Esophagus muscularis mucosa (tissue), 4 donors: Measurements from ENCODE around the gene DHRS7C. TPM values are rescaled to one million over a fixed set of nuclear protein-coding genes. Genes with fewer than 3 reads are reported as not detected.
"Not testable (repeated sequence)": the region's sequence is repeated elsewhere in the genome, so short reads cannot be mapped to it uniquely, and the experiment has no call there.

Experiments used
- DNase-seq: peaks from one replicate; pipeline ENCODE4 v3.0.0-alpha.2; 2017; ENCODE audit errors: extremely low spot score
- H3K27ac ChIP-seq, 4 donors: fragments of 200-600 bp; sonication (generic); replicated peaks in 1 of 4; 1 replicate in 3 of 4; 2 replicates in 1 of 4; pipeline ENCODE4 v1.5.1; 2016 to 2019; ENCODE audit warnings: mild to moderate bottlenecking in 1 of 4
- H3K27me3 ChIP-seq, 4 donors: fragments of 200-600 bp; sonication (generic); one replicate each; pipeline versions ENCODE4 v1.5.1 to v1.6.0; 2016 to 2019
- H3K36me3 ChIP-seq, 4 donors: fragments of 200-600 bp; sonication (generic); one replicate each; pipeline ENCODE4 v1.5.1; 2016 to 2019
- H3K4me1 ChIP-seq, 4 donors: fragments of 200-600 bp; sonication (generic); one replicate each; pipeline ENCODE4 v1.5.1; 2016 to 2019
- H3K4me3 ChIP-seq, 4 donors: fragments of 200-600 bp; sonication (generic); 1 replicate in 2 of 4; 2 replicates in 2 of 4; pipeline ENCODE4 v1.5.1; 2016 to 2019; ENCODE audit warnings: mild to moderate bottlenecking in 4 of 4, moderate library complexity in 1 of 4
- H3K9me3 ChIP-seq, 4 donors: fragments of 200-600 bp; sonication (generic); 1 replicate in 3 of 4; 2 replicates in 1 of 4; pipeline ENCODE4 v1.5.1; 2016 to 2019
- CTCF ChIP-seq, 3 experiments: fragments of 200-600 bp in 2 of 3; fragments of 450-650 bp in 1 of 3; sonication (generic) in 2 of 3; IDR thresholded peaks; one replicate each; pipeline ENCODE4 v1.5.1; 2017 to 2019; ENCODE audit warnings: antibody characterized with exemption in 3 of 3, mild to moderate bottlenecking in 2 of 3, moderate library complexity in 1 of 3
- EP300 ChIP-seq: sonication (generic); formaldehyde crosslinking; IDR thresholded peaks from one replicate; pipeline ENCODE4 v1.6.1; 2017; ENCODE audit warnings: antibody characterized with exemption
- POLR2A ChIP-seq: fragments of 450-650 bp; IDR thresholded peaks from one replicate; pipeline ENCODE4 v1.6.1; 2017; ENCODE audit warnings: antibody characterized with exemption, moderate library complexity, mild to moderate bottlenecking, low read depth
- POLR2AphosphoS5 ChIP-seq, 2 donors: sonication (generic); formaldehyde crosslinking; IDR thresholded peaks; one replicate each; pipeline ENCODE4 v1.6.1; 2017; ENCODE audit warnings: antibody characterized with exemption in 2 of 2
- WGBS: methylation state at CpG from one replicate; pipeline ENCODE4 v1.1.5; 2018; 5-methylcytosine and 5-hydroxymethylcytosine counted together
- intact Hi-C: fragments of 100-400 bp; cut with DNase I; formaldehyde crosslinking; loops from one replicate; pipeline ENCODE4 v1.15.1; 2023
- total RNA-seq, 4 donors: library from RNA; depleted of rRNA; stranded (reverse); fragments of >200 nt; gene quantifications; one replicate each; pipeline versions ENCODE4 v1.1.0 to v1.2.1, GENCODE V29; 2016

DHRS7C gene
- total RNA-seq, 4 donors from 2014 or later: not detected

DNA sequence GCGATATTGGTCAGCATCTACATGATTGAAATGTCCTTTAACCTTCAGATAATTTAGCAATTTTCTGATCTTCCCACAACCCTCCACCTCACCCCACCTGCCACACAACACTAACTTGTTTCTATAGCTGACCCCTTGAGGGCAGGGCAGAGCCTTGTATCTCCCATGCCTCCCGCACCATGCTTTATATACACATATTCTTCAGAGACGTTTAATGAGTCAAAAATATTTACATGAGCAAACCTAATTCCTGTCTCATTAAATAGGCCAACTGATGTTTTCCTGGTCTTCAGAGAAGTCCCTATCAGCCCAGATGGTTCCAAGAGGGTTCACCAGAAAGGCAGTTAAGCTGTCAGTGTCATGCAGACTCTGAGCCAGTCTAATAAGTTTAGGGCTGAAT lies 6.6 kb upstream of the DHRS7C start:
- 77% methylated on average over 3 of the region's 3 CpGs for WGBS
- intact Hi-C loops: no loop called here
- Histone ChIP-seq H3K27me3 (no peaks in the 10 kb centered on the region), H3K9me3 (no peaks in the 10 kb centered on the region), H3K4me1 (no peaks in the 10 kb centered on the region), H3K27ac (no peak overlapping the region), H3K4me3 (no peak overlapping the region), H3K36me3 (no peaks in the 10 kb centered on the region)
- DNase-seq: no peak
- TF ChIP-seq POLR2A (no peak), EP300 (no peak), CTCF (IDR thresholded peaks at IDR 0.05) (no peak), POLR2AphosphoS5 (IDR thresholded peaks at IDR 0.05) (no peak)

GRCh38 chr17:9792181-9792840 lies 919 bp upstream of the DHRS7C start:
- intact Hi-C loops: no loop called here
- Histone ChIP-seq H3K9me3 (no peaks in the 10 kb centered on the region), H3K36me3 (no peaks in the 10 kb centered on the region), H3K4me1 (peaks cover 10 to 18% (median 16%) of the 10 kb centered on the region in 4 donors), H3K4me3 (no peak overlapping the region), H3K27me3 (no peaks in the 10 kb centered on the region), H3K27ac (no peak overlapping the region)
- DNase-seq: no peak
- WGBS: 92% methylated on average over 15 of the region's 15 CpGs
- TF ChIP-seq EP300 (no peak), CTCF (IDR thresholded peaks at IDR 0.05) (no peak), POLR2A (no peak), POLR2AphosphoS5 (IDR thresholded peaks at IDR 0.05) (no peak)

- no peak for DNase-seq
- TF ChIP-seq CTCF (IDR thresholded peaks at IDR 0.05) (no peak), POLR2A (no peak), EP300 (no peak), POLR2AphosphoS5 (IDR thresholded peaks at IDR 0.05) (no peak)
- WGBS: 85% methylated on average over 4 of the region's 4 CpGs
- Histone ChIP-seq H3K4me3 (no peak overlapping the region), H3K27ac (no peak overlapping the region), H3K36me3 (no peaks in the 10 kb centered on the region), H3K9me3 (no peaks in the 10 kb centered on the region), H3K27me3 (no peaks in the 10 kb centered on the region), H3K4me1 (peaks cover 10 to 18% (median 16%) of the 10 kb centered on the region in 4 donors)
- intact Hi-C loops: no loop called here
Measured at GRCh38 chr17:9790316-9790715, 1.1 kb downstream of the DHRS7C start.

GRCh38 chr17:9788601-9789000 lies 2.8 kb downstream of the DHRS7C start:
- H3K9me3 ChIP-seq: no peaks in the 10 kb centered on the region
- intact Hi-C loops: no loop called here
- H3K27me3 ChIP-seq: no peaks in the 10 kb centered on the region
- TF ChIP-seq CTCF (IDR thresholded peaks at IDR 0.05): no peak
- TF ChIP-seq EP300: no peak
- TF ChIP-seq POLR2A: no peak
- 83% methylated on average over 8 of the region's 8 CpGs for WGBS
- no peak for DNase-seq
- H3K4me1 ChIP-seq: peaks cover 10 to 18% (median 16%) of the 10 kb centered on the region in 4 donors
- no peak overlapping the region for H3K4me3 ChIP-seq
- no peak overlapping the region for H3K27ac ChIP-seq
- no peaks in the 10 kb centered on the region for H3K36me3 ChIP-seq

GRCh38 chr17:9784544-9784943 lies 6.8 kb downstream of the DHRS7C start:
- Histone ChIP-seq H3K36me3 (no peaks in the 10 kb centered on the region), H3K27ac (no peak overlapping the region), H3K27me3 (peaks cover 0 to 5% (median 0%) of the 10 kb centered on the region in 4 donors), H3K4me3 (no peak overlapping the region), H3K9me3 (no peaks in the 10 kb centered on the region), H3K4me1 (no peaks in the 10 kb centered on the region)
- no peak for DNase-seq
- TF ChIP-seq POLR2AphosphoS5 (IDR thresholded peaks at IDR 0.05) (no peak), EP300 (no peak), CTCF (IDR thresholded peaks at IDR 0.05) (no peak), POLR2A (no peak)
- WGBS: 97% methylated on average over 2 of the region's 2 CpGs
- intact Hi-C loops: no loop called here

DNA sequence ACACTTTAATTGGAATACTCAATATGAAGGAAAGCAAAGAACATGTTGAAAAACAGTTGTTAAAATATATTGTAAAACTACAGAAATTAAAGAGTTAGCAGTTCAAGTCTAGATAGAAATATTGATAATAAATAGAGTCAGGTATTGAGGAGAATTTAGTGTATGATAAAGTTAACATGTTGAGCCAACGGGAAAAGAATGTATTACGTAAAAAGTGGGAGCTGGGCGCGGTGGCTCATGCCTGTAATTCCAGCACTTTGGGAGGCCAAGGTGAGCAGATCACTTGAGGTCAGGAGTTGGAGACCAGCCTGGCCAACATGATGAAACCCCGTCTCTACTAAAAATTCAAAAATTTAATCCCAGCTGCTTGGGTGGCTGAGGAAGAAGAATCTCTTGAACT lies 7.9 kb downstream of the DHRS7C start:
- H3K27ac ChIP-seq, H3K27me3 ChIP-seq, H3K4me1 ChIP-seq, H3K9me3 ChIP-seq, H3K4me3 ChIP-seq, intact Hi-C loops, H3K36me3 ChIP-seq, DNase-seq: not testable (repeated sequence)
- WGBS: 88% methylated on average over 5 of the region's 5 CpGs
